ENCODE results near the gene FCAMR.
A peak's percentile ranks its signal among the peaks of the same experiment; 100 is the strongest.

Gene FCAMR

DNA sequence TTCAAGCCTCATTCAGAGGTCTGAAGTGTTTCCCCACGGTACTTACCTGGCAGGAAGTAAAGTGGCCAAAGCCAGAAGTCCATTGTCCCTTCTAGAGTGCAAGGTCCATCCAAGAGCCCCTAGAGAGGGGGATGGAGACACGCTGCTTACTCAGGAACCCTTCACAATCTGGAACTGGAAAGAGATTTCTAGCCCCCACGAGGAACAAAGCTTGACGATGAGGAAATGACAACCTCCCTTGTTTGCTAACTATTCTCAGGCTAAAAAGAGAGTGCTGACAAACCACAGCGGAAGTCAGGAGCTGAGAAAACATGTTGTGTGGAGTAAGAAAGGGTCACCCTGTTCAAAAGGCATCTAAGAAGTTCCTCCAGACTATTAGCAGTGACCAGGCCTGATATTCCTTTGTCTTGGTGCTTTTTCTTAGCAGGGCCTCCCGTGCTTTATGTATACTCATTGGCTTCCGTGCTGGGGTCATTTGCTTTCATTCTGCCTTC, 48.4 kb downstream of the FCAMR start, which contains the start of gene FCMR:
Gene FCMR (minus strand): TSS at position 170 of the 494 bp plus-strand sequence. CDS start 87 bp downstream, at position 83.
- in situ Hi-C loops (cut with MboI; ENCODE audit: low pct_unique_long_range_greater_than_20kb, low sequenced_read_pairs), result loop anchor here (25.0 kb wide), 1 partner anchor 185 kb away; no protein-coding TSS in a partner anchor
- peak; percentile 73 for DNase-seq

DNA sequence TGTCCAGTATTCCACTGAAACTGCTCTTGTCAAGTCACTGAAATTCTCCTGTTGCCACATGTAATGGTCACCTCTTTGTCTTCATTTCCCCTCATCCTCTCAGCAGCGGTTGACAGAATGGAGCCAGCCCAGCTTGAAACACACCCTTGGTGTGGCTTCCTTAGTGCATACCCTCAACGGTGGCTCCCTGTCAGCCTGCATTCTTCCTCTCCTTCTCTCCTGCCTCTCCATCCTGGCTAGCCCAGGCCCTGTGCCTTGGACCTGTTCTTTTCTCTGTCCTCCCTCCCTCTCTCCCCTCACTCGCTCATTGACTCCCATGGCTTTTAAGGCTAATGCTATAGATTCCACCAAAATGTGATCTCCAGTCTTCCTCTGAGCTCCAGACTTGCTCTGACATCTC, 52.2 kb downstream of the FCAMR start:
- in situ Hi-C loops (cut with MboI; ENCODE audit: low pct_unique_long_range_greater_than_20kb, low sequenced_read_pairs), result loop anchor here (25.0 kb wide), 1 partner anchor 181 kb away; no protein-coding TSS in a partner anchor
- no peak for DNase-seq

DNA sequence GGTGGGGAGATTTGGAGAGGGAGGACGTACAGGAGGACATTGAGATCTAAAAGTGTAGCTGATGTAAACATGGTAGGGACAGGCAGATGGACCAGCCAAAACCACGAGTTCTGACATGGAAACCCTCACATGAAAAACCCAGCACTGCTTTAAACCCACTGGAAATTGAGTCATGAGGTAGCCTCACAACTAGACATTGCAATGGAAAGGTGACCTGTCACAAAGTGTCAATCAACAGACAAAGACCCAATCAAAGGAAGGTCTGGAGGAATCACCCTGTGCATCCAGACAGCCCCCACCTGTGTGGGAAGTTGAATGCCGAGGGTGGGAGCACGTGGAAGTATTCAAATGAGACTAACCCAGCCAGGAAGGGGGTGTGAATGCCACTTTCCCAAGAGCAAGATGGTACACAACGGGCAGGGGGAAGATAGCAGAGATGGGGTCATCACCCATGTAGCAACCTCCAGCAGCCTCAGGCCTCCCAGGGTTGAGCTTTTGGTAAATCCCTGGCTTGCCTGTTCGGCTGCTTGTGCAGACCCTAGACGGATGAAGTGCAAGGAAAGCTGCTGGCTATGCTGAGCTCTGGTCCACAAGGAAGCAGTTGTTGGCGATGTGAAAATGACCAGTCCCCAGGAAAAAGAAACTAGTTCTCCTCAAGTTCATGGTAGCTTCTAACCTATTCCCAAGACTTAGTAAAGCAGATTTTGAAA, 54.1 kb downstream of the FCAMR start:
- in situ Hi-C loops (cut with MboI; ENCODE audit: low pct_unique_long_range_greater_than_20kb, low sequenced_read_pairs), result loop anchor here (25.0 kb wide), 1 partner anchor 179 kb away; no protein-coding TSS in a partner anchor
- DNase-seq, result no peak

DNA sequence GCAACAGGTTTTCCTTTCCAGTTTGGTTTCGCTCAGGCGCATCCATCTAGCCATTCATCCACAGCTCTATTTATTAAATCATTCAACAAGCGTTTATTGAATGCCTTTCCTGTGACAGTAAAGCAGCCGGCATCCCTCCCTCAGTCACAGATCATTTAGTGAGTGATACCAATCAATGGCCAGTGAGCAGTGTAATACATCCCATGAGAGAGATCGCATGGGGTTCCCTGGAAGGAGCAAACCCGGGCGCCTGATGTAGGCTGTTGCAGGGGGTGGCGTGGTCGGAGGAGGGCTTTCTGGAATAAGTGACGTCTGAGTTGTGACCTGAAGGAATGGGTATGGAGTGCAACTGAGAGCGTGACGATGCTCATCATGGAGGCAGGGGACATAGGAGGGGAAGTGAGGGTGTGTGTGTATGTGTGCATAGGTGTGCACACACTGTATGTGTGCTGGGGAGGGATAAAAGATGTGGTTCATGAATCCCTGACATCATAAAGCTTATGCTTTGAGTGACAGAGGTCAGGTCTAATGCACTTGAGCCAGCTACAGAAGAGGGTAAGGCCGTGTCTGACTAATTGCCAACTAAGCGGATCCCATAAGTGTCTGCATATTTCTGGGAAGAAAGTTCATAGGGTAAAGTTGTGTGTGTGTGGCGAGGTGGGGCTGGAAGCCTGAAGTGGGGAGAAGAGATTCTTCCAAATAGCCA, 55.1 kb downstream of the FCAMR start:
- no peak for DNase-seq
- in situ Hi-C loops (cut with MboI; ENCODE audit: low pct_unique_long_range_greater_than_20kb, low sequenced_read_pairs), result loop anchor here (25.0 kb wide), 1 partner anchor 178 kb away; no protein-coding TSS in a partner anchor

DNA sequence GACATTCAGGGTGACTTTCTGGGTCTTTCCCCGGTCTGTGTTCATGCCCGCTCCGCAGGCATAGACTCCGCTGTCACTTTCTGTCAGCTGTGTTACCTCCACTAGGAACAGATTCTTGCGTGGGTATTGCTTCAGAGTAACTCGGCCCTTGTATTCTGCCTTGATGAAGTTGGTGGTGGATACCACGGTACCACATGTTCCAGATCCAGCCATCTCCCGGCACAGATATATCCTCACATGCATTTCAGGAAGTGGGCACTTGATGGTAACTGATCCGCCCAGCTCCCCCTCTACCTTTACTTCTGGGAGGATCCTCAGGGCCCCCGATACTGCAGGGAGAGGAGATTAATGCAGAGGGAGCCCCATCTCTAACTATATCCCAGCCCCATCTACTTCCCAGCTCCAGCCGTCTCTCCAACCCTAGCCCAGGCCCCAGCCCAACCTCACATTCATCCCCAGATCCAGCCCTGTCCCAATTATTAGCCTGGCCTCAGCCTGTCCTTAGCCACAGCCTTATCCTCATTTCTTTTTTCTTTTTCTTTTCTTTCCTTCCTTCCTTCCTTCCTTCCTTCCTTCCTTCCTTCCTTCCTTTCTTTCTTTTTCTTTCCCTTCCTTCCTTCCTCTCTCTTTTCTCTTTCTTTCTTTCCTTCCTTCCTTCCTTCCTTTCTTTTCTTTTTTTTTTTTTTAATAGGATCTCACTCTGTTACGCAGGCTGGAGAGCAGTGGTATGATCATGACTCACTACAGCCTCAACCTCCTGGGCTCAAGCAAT, 56.3 kb downstream of the FCAMR start:
- no peak for DNase-seq
- in situ Hi-C loops (cut with MboI; ENCODE audit: low pct_unique_long_range_greater_than_20kb, low sequenced_read_pairs), result loop anchor here (25.0 kb wide), 1 partner anchor 177 kb away; no protein-coding TSS in a partner anchor

DNA sequence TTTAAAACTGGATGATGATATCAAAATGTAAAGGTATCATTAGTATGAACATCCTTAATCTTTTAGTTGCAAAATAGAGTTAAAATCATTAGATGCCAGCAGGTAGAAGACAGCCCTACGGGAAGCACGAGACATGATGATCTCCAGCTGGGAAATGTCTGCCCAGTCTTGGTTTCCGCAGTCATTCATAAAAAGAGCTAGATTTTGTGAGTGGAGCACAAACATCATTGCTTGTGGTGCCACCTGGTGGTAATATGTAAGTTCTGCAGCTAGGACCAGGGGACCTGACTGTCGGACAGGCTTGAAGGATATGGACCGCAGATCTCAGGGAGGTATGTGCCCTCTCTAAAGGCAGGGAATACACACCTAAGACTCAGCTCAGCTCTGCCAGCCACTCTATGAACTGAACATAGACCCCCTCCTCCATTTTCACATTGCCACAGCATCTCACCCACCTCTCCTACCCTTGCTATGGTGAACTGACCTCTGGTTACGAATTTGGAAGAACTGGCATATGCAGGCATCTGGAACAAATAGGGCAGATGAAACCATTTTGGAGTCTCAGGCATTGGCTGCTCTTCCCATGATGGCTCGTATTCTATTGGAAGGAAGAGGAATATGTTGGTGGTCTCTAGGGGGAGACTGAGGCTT, 57.7 kb downstream of the FCAMR start:
- DNase-seq, result peak; percentile 78
- in situ Hi-C loops (cut with MboI; ENCODE audit: low pct_unique_long_range_greater_than_20kb, low sequenced_read_pairs), result loop anchor here (25.0 kb wide), 1 partner anchor 175 kb away; no protein-coding TSS in a partner anchor

DNA sequence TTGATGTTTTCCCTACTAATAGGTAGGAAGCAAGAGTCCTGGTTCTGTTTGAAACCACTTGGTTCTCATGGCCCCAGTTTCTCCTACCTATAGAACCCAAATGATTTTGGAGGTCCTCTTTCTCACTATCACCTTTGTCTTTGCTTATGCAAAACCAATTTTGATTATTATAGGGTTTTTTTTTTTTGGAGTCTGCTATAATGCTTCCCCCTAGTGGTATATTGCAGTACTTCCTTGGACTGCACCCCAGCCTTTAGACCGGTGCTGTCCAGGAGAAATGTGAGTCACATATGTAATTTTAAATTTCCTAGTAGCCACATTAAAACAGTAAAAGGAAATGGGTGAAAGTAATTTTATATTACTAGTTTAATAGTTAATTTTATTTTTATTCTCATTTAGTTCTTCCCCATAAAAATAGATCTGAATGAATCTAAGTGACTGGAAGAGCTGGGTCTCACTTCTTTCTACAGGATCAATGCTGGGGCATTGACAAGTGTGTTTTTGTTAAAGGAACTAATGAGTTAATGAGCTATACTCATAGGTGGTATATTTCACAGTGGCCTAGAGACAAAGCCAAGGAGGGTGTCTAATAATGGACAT, 59.1 kb downstream of the FCAMR start:
- in situ Hi-C loops (cut with MboI; ENCODE audit: low pct_unique_long_range_greater_than_20kb, low sequenced_read_pairs), result loop anchor here (25.0 kb wide), 1 partner anchor 174 kb away; no protein-coding TSS in a partner anchor
- DNase-seq, result peak; percentile 80

DNA sequence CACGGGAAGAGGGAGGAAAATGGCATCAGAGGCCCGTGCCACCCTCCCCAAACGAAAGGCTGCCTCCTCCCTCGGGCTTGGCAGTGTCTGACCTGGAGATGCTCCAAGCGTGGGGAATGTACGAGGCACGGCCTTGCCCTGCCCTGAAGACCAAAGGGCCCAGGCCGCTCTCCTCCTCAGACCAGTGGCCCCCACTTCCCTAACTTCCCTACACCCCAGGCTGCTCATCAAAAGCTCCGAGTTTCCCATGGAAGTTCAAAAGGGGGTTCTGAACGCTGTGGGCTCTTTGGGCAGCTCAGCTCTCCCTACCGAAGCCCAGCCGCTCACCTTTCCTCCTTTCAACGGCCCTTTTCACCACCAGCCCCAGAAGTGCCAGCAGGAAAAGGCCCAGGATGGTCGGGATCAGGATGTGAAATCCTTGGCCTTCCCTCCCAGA, 60.4 kb downstream of the FCAMR start:
- no peak for DNase-seq
- in situ Hi-C loops (cut with MboI; ENCODE audit: low pct_unique_long_range_greater_than_20kb, low sequenced_read_pairs), result loop anchor here (25.0 kb wide), 1 partner anchor 173 kb away; no protein-coding TSS in a partner anchor

DNA sequence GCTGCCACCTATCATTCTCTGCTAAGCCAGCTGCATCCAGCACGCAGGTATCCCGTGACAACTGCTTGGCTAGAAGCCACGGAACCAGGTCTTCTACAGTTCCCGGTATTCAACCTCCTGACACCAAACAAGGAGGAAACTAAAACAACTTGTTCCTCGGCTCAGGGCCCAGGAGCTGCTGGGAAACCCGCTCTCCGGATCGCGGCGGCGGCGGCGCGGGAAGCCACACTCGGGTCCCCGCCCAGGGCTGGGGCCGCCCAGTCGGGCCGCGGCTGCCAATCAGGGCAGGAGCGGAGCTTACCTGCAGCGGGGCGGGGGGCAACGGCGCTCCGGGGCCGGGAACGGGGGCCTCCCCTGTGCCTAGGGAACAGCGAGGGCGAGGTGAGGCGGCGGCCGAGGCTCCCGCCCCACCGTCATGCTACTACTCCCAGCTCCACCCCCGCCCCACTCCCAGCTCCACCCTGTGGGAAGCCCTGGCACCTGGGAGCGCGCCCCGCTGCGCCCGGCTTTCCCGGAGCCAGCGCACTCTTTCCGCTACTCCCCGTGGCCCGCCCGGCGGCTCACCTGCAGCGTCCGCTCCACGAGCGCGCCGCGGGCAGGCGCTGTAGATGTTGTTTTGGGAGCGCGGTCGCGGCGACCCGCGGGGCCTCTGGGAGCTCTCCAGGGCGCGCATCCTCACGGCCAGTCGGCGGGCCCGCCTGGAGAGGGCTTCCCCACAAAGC, 60.9 kb downstream of the FCAMR start:
- no peak for DNase-seq
- in situ Hi-C loops (cut with MboI; ENCODE audit: low pct_unique_long_range_greater_than_20kb, low sequenced_read_pairs), result loop anchor here (25.0 kb wide), 1 partner anchor 172 kb away; no protein-coding TSS in a partner anchor

DNA sequence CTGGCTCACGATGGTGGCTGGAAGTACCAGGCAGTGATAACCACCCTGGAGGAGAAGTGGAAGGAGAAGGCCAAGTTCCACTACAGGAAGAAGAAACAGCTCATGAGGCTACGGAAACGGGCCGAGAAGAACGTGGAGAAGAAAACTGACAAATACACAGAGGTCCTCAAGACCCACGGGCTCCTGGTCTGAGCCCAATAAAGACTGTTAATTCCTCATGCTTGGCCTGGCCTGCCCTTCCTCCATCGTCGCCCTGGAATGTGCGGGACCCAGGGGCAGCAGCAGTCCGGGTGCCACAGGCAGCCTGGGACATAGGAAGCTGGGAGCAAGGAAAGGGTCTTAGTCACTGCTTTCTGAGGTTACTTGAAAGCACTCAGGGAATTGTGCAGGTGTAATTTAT, 62.2 kb downstream of the FCAMR start:
- in situ Hi-C loops (cut with MboI; ENCODE audit: low pct_unique_long_range_greater_than_20kb, low sequenced_read_pairs), result loop anchor here (25.0 kb wide), 1 partner anchor 171 kb away; no protein-coding TSS in a partner anchor
- no peak for DNase-seq
